Muscle of leg (tissue), 11 donors: ENCODE measurements around the gene FRMD3. TPM values are rescaled to one million over a fixed set of nuclear protein-coding genes. Genes with fewer than 3 reads are reported as not detected.

ENCODE experiments used
- DNase-seq: peaks from one replicate; pipeline ENCODE4 v3.0.0; 2013
- H3K27ac ChIP-seq: one replicate; pipeline ENCODE4 v1.5.1; 2013; ENCODE audit warnings: mild to moderate bottlenecking, low read length, control low read depth
- H3K27me3 ChIP-seq: one replicate; pipeline ENCODE4 v1.6.1; 2013; ENCODE audit warnings: low read length; ENCODE audit not compliant: control insufficient read depth, insufficient read depth
- H3K36me3 ChIP-seq: one replicate; pipeline ENCODE4 v1.6.1; 2013; ENCODE audit warnings: low read length; ENCODE audit not compliant: control insufficient read depth, insufficient read depth
- H3K4me1 ChIP-seq: one replicate; pipeline ENCODE4 v1.6.1; 2013; ENCODE audit warnings: low read length; ENCODE audit not compliant: control insufficient read depth, insufficient read depth
- H3K4me3 ChIP-seq: one replicate; pipeline ENCODE4 v1.5.1; 2013; ENCODE audit warnings: low read length, control low read depth
- H3K9me3 ChIP-seq: replicated peaks from 2 replicates; pipeline ENCODE4 v1.6.1; 2013; ENCODE audit warnings: low read depth, low read length; ENCODE audit not compliant: control insufficient read depth
- WGBS: methylation state at CpG from one replicate; pipeline ENCODE4 v1.1.5; 2013; ENCODE audit warnings: missing lambda C conversion rate; ENCODE audit not compliant: insufficient coverage; 5-methylcytosine and 5-hydroxymethylcytosine counted together
- polyA plus RNA-seq, 8 donors: library from polyadenylated mRNA; unstranded; fragments of 120-200 nt; gene quantifications; one replicate each; pipeline versions ENCODE4 v1.2.1 to v1.2.3, GENCODE V29; 2013; ENCODE audit warnings: inconsistent platforms in 1 of 8, low replicate concordance in 1 of 8; ENCODE audit not compliant: insufficient read length in 8 of 8, insufficient read depth in 1 of 8
- total RNA-seq: library from RNA; stranded (reverse); fragments of 120-200 nt; gene quantifications from one replicate; pipeline ENCODE4 v1.2.4, GENCODE V29; 2013

The FRMD3 gene
- total and polyA plus RNA-seq, 9 donors = 21.4 to 37.5 (median 34.4) TPM

DNA sequence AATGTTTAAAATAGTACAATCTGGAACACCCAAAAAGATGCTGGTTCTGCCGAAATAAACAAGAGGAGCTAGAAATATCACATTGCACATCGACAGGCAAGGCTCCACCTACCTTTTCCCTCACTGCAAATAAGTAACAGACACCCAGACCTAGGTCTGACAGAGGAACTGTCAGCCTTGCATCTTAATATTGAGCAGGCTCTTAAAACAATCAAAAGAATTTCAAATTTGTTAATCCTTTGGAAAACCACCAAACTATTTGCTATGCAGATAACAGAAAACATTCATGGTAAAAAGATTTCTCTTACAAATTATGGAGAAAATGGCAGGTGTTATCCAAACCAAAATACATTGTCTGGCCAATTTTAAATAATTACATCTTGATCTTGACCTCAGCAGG lies 71.3 kb downstream of the FRMD3 start:
- Histone ChIP-seq H3K36me3 (no peaks in the 10 kb centered on the region), H3K4me1 (peaks cover 10% of the 10 kb centered on the region), H3K27me3 (no peaks in the 10 kb centered on the region), H3K27ac (no peak overlapping the region), H3K4me3 (no peak overlapping the region), H3K9me3 (no peaks in the 10 kb centered on the region)
- DNase-seq = no peak
- no CpG with 5 or more reads among the region's 2 CpGs for WGBS

DNA sequence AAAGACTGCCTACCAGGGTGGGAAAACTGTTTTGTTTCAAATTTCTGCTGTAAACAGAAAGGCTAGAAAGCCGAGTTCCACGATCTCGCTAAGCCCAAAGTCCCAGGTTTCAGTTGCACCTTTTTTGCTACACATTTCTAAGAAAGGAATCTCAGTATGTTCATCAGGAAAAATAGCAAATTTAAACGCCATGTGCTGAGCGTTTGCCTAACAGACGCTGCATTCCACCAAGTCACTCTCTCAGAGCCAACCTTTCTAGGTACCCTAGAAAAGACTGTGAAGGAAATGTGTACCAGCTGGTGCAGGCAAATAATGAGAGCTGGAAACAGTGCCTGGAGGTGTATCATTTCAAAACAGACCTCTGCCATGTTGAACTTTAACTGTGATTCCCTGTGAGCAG lies 71.8 kb downstream of the FRMD3 start:
- Histone ChIP-seq H3K4me3 (no peak overlapping the region), H3K27ac (no peak overlapping the region), H3K4me1 (peaks cover 10% of the 10 kb centered on the region), H3K36me3 (no peaks in the 10 kb centered on the region), H3K27me3 (no peaks in the 10 kb centered on the region), H3K9me3 (no peaks in the 10 kb centered on the region)
- DNase-seq = no peak
- 60% methylated on average over 1 of the region's 6 CpGs for WGBS

DNA sequence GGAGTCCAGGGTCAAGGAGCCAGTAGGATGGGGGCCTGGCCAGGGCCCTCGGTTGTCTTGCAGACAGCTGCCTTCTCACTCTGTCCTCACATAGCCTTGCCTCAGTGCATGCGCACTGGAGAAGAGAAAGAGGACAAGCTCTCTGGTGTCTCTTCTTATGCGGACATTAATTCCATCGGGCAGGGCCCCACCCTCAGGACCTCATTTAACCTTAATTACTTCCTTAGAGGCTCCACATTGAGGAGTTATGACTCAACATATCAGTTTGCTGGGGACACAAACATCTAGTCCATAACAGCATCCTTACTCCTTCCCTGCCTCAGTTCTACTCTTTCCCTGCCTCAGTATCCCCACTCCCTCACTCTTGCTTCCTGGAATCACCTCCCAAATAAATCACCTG lies 78.4 kb downstream of the FRMD3 start:
- WGBS = 100% methylated on average over 2 of the region's 4 CpGs
- no peak overlapping the region for H3K4me3 ChIP-seq
- H3K27ac ChIP-seq = no peak overlapping the region
- no peaks in the 10 kb centered on the region for H3K36me3 ChIP-seq
- no peaks in the 10 kb centered on the region for H3K27me3 ChIP-seq
- peaks cover 5% of the 10 kb centered on the region for H3K9me3 ChIP-seq
- no peak for DNase-seq
- no peaks in the 10 kb centered on the region for H3K4me1 ChIP-seq

DNA sequence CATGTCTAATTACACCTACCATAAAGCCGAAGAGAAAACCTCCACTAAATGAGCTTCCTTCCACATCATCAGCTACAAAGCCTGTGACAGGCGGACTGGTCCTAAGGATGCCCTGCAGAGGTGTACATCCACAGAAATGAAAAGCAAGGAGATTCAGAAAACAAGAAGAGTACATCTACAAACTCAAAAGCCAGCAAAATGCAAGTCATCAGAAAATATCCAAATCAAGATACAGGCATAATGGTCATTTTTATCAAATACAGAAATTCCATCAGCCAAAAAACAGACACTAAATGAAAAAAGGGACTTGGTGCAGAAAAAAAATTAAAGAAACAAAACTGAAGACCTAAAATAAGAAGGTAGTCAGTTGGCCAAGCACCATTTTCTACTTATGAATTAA lies 79.7 kb downstream of the FRMD3 start:
- H3K27ac ChIP-seq = no peak overlapping the region
- H3K27me3 ChIP-seq = no peaks in the 10 kb centered on the region
- no peaks in the 10 kb centered on the region for H3K36me3 ChIP-seq
- no CpG with 5 or more reads among the region's 2 CpGs for WGBS
- H3K4me3 ChIP-seq = no peak overlapping the region
- DNase-seq = no peak
- no peaks in the 10 kb centered on the region for H3K4me1 ChIP-seq
- H3K9me3 ChIP-seq = peaks cover 5% of the 10 kb centered on the region

DNA sequence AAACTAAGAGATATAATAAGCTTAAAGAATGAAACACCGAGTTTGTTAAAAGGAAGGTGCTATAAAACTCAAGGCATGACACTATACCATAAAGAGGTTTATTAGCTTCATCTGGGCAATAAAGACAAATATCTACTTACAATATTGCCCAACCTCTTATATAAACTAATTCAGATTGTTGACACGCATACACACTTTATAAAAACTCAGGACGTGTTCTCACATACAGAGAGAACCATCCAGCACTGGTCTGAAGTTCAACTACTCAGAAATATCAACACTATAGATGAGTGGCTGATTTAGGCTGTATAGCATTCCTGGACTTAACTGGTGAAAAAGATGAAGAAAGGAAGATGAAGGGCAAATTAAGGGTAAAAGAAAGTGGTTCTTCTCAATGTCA lies 81.2 kb downstream of the FRMD3 start:
- no peak for DNase-seq
- Histone ChIP-seq H3K4me1 (no peaks in the 10 kb centered on the region), H3K27me3 (no peaks in the 10 kb centered on the region), H3K36me3 (no peaks in the 10 kb centered on the region), H3K27ac (no peak overlapping the region), H3K4me3 (no peak overlapping the region), H3K9me3 (peaks cover 5% of the 10 kb centered on the region)
- WGBS = no CpG with 5 or more reads among the region's 3 CpGs

DNA sequence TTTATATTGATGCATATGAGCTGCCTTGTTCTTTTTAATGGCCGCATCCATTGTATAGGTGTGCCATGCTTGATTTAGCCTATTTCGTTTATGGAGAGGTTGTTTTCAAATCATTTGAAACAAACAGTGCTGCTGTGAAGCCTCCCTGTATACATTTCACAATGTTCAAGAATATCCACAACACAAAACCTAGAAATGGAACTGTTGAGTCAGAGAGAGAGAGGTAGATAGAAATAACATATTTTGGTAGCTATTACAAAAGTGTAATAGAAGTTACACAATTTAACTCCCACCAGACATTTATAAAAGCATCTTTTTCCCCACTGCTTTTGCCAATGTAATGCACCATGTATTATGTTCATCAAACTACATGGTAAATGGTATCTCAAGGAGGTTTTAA lies 82.0 kb downstream of the FRMD3 start:
- H3K4me3 ChIP-seq = no peak overlapping the region
- H3K9me3 ChIP-seq = peaks cover 4% of the 10 kb centered on the region
- H3K4me1 ChIP-seq = no peaks in the 10 kb centered on the region
- WGBS = no CpG with 5 or more reads among the region's 2 CpGs
- H3K27me3 ChIP-seq = no peaks in the 10 kb centered on the region
- H3K36me3 ChIP-seq = no peaks in the 10 kb centered on the region
- no peak for DNase-seq
- H3K27ac ChIP-seq = no peak overlapping the region

DNA sequence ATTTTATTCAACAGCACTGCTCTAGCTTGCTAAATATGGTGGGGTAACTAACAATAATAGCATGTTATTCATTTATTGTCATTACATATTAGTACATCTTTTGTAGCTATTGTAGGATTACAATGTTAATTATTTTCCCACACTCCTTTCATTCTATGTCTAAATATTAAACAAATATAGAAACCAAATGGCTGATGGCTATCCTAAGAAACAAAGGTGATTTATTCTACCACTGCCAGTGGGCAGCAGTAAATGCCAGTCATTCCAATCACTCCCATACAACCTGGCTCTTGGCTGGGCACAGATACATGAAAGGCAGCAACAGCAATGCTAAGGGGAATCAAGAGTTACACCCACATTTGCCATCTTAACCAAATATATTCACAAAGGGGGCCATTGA lies 84.1 kb downstream of the FRMD3 start:
- Histone ChIP-seq H3K27ac (no peak overlapping the region), H3K36me3 (no peaks in the 10 kb centered on the region), H3K27me3 (no peaks in the 10 kb centered on the region), H3K4me3 (no peak overlapping the region), H3K9me3 (no peaks in the 10 kb centered on the region), H3K4me1 (peaks cover 7% of the 10 kb centered on the region)
- DNase-seq = no peak

DNA sequence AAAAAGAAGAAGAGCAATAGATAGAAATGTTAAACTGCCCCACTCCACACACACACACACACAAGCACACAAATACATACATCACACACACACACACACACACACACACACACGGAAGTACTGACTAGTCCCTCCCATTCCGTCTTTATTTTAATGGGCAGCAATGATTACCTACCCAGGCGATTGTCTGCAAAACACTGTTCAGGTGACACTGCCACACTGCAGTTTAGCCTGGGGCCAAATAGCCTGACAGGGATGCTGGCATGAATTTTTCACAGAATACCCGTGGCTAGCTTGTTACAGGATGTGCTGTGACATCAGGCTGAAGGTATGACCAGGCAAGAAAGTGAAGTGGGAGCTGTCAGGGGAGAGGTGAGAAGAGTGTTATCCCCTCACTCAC lies 86.9 kb downstream of the FRMD3 start:
- Histone ChIP-seq H3K27ac (no peak overlapping the region), H3K27me3 (no peaks in the 10 kb centered on the region), H3K4me3 (no peak overlapping the region), H3K9me3 (no peaks in the 10 kb centered on the region), H3K36me3 (no peaks in the 10 kb centered on the region), H3K4me1 (peaks cover 14% of the 10 kb centered on the region)
- no peak for DNase-seq
- WGBS = 75% methylated on average over 2 of the region's 4 CpGs

DNA sequence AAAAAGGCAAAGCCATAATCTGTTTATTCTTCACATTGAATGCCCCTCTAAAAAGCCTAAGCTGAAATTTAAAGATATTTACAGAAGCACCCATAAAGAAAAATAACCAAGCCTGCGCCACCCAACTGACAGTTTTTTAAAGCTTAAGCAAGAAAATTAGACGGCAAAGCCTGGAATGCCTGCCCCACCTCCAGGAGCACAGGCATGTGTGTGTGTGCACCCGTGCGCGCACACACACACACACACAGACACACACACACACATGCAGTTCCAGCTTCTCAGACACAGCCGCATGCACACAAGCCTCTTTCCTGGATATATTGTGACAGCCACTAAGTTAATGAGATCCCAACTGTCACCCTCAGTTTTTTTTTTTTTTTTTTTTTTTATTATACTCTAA lies 88.2 kb downstream of the FRMD3 start:
- WGBS = 40% methylated on average over 2 of the region's 6 CpGs
- Histone ChIP-seq H3K36me3 (no peaks in the 10 kb centered on the region), H3K4me1 (peaks cover 14% of the 10 kb centered on the region), H3K9me3 (no peaks in the 10 kb centered on the region), H3K27ac (no peak overlapping the region), H3K4me3 (no peak overlapping the region), H3K27me3 (no peaks in the 10 kb centered on the region)
- no peak for DNase-seq

DNA sequence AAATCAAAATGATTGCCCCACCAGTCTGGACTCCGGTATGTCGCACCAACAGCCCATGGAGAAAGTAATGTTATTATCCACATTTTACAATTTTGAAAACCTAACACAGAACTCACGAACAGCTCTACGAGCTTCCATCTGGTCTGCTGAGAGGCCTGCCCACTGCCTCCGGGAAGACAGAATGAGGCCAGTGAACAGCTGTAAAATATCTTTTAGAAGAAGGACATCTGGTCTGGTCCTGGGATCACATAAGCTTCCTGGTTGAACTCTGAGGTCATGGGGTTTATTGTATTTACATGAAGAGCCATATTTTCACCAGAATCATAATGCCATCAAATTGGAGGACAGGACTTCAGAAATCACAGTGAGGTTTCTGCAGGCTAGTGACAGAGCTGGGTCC lies 89.0 kb downstream of the FRMD3 start:
- H3K9me3 ChIP-seq = no peaks in the 10 kb centered on the region
- peak overlapping the region; percentile 52 for H3K27ac ChIP-seq
- 20% methylated on average over 1 of the region's 5 CpGs for WGBS
- peaks cover 14% of the 10 kb centered on the region for H3K4me1 ChIP-seq
- H3K4me3 ChIP-seq = no peak overlapping the region
- no peaks in the 10 kb centered on the region for H3K36me3 ChIP-seq
- peak; percentile 70 for DNase-seq
- no peaks in the 10 kb centered on the region for H3K27me3 ChIP-seq

DNA sequence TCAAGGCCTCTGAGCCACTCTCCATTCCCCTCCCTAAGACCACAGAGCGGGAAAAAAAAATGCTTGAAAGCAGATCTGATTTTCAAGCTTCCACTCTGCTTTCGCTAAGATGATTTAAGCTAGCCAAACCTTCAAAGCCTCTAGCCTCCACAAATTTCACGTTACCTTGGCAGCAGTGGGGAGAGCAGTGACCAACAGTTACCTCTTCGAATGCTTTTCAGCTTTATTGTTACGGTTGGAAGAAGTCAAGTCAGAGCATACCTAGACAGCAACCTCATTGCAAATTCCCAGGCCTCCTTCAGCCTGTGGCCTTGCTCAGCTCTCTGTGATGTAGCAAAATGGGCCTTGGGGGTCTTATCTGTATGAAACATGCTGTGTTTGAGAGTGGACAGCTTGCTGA lies 89.6 kb downstream of the FRMD3 start:
- peak overlapping the region; percentile 52 for H3K27ac ChIP-seq
- WGBS = 93% methylated on average over 2 of the region's 5 CpGs

More for the DNA sequence above, 89.6 kb downstream of the FRMD3 start:
- no peaks in the 10 kb centered on the region for H3K27me3 ChIP-seq
- H3K9me3 ChIP-seq = no peaks in the 10 kb centered on the region
- H3K36me3 ChIP-seq = no peaks in the 10 kb centered on the region
- no peak for DNase-seq
- no peak overlapping the region for H3K4me3 ChIP-seq
- peaks cover 14% of the 10 kb centered on the region for H3K4me1 ChIP-seq
